Astrocyte of the cerebellum (primary cell): Measurements from ENCODE around the gene MAGI1.

Source experiments
- DNase-seq: peaks from one replicate; pipeline ENCODE4 v3.0.0-alpha.2; 2011; ENCODE audit warnings: low read depth
- H3K4me3 ChIP-seq: 2 replicates; pipeline ENCODE4 v1.5.1; 2011; ENCODE audit warnings: mild to moderate bottlenecking, low read depth, low read length, moderate library complexity
- CTCF ChIP-seq: IDR thresholded peaks from 2 replicates; pipeline ENCODE4 v1.5.1; 2012; ENCODE audit warnings: low read length, low read depth, moderate library complexity, mild to moderate bottlenecking; ENCODE audit errors: missing control alignments
- in situ Hi-C: cut with HindIII; loops from 2 replicates; pipeline ENCODE4 v1.10.0; 2017; ENCODE audit warnings: low sequenced_read_pairs

Gene MAGI1

GRCh38 chr3:65742914-65743313 lies 295.8 kb downstream of the MAGI1 start:
- H3K4me3 ChIP-seq: no peak overlapping the region
- in situ Hi-C loops: no loop called here
- TF ChIP-seq CTCF: no peak
- no peak for DNase-seq

GRCh38 chr3:65741540-65741939 lies 297.2 kb downstream of the MAGI1 start:
- in situ Hi-C loops: no loop called here
- no peak overlapping the region for H3K4me3 ChIP-seq
- no peak for TF ChIP-seq CTCF
- no peak for DNase-seq

GRCh38 chr3:65739901-65740541 lies 298.7 kb downstream of the MAGI1 start:
- DNase-seq: no peak
- no peak overlapping the region for H3K4me3 ChIP-seq
- in situ Hi-C loops: no loop called here
- TF ChIP-seq CTCF: no peak

- DNase-seq: no peak
- no peak for TF ChIP-seq CTCF
- in situ Hi-C loops: no loop called here
- no peak overlapping the region for H3K4me3 ChIP-seq
These were observed 303.9 kb downstream of the MAGI1 start for GRCh38 chr3:65734792-65735191.

- no peak overlapping the region for H3K4me3 ChIP-seq
- TF ChIP-seq CTCF: no peak
- in situ Hi-C loops: no loop called here
- no peak for DNase-seq
These were observed 304.3 kb downstream of the MAGI1 start for GRCh38 chr3:65734382-65734781.

- H3K4me3 ChIP-seq: no peak overlapping the region
- TF ChIP-seq CTCF: no peak
- DNase-seq: no peak
- in situ Hi-C loops: no loop called here
These were observed 305.3 kb downstream of the MAGI1 start for GRCh38 chr3:65733459-65733858.
